Mesodermal cell (in vitro differentiated cells): ENCODE data around the gene ISM1.
A peak's percentile ranks its signal among the peaks of the same experiment; 100 is the strongest.
"Not testable (repeated sequence)": the region's sequence is repeated elsewhere in the genome, so short reads cannot be mapped to it uniquely, and the experiment has no call there.

Source experiments
- H3K27ac ChIP-seq: 2 replicates; pipeline ENCODE4 v1.7.0; 2013; ENCODE audit warnings: mild to moderate bottlenecking, low read depth, low read length, moderate library complexity; ENCODE audit not compliant: severe bottlenecking
- H3K36me3 ChIP-seq: 2 replicates; pipeline ENCODE4 v1.7.1; 2013; ENCODE audit warnings: mild to moderate bottlenecking, low read length, moderate library complexity; ENCODE audit not compliant: control insufficient read depth, insufficient read depth
- H3K4me1 ChIP-seq: one replicate; pipeline ENCODE4 v1.7.1; 2013; ENCODE audit warnings: mild to moderate bottlenecking, low read length; ENCODE audit not compliant: insufficient read depth, control insufficient read depth, poor library complexity, severe bottlenecking
- H3K4me3 ChIP-seq: 2 replicates; pipeline ENCODE4 v1.7.0; 2013; ENCODE audit warnings: low read length, control low read depth, mild to moderate bottlenecking; ENCODE audit not compliant: insufficient read depth, poor library complexity, severe bottlenecking; ENCODE audit errors: extremely low read depth
- H3K9me3 ChIP-seq: 2 replicates; pipeline ENCODE4 v1.7.1; 2013; ENCODE audit warnings: mild to moderate bottlenecking, low read length, moderate library complexity; ENCODE audit not compliant: control insufficient read depth
- WGBS, 2 experiments: methylation state at CpG; one replicate each; pipeline ENCODE4 v1.1.5; 2013; ENCODE audit warnings: missing lambda C conversion rate in 2 of 2; ENCODE audit not compliant: insufficient coverage in 2 of 2; 5-methylcytosine and 5-hydroxymethylcytosine counted together

The ISM1 gene

GRCh38 chr20:13221673-13222318, 722 bp downstream of the ISM1 start:
- 0% methylated on average over 41 to 49 of the region's 59 CpGs for WGBS, 2 experiments
- peaks cover 5% of the 10 kb centered on the region for H3K4me1 ChIP-seq
- no peaks in the 10 kb centered on the region for H3K9me3 ChIP-seq
- H3K27ac ChIP-seq: no peak overlapping the region
- H3K36me3 ChIP-seq: peaks cover 5% of the 10 kb centered on the region
- peak overlapping the region; percentile 59 for H3K4me3 ChIP-seq

GRCh38 chr20:13222319-13222716, 1.2 kb downstream of the ISM1 start:
- Histone ChIP-seq H3K27ac (no peak overlapping the region), H3K4me3 (peak overlapping the region; percentile 59), H3K4me1 (peaks cover 5% of the 10 kb centered on the region), H3K9me3 (no peaks in the 10 kb centered on the region), H3K36me3 (peaks cover 5% of the 10 kb centered on the region)
- 16 to 28% methylated on average over 4 to 6 of the region's 8 CpGs for WGBS, 2 experiments

- Histone ChIP-seq H3K27ac (no peak overlapping the region), H3K36me3 (peaks cover 5% of the 10 kb centered on the region), H3K4me3 (no peak overlapping the region), H3K4me1 (peaks cover 5% of the 10 kb centered on the region), H3K9me3 (no peaks in the 10 kb centered on the region)
- 91 to 94% methylated on average over 3 to 4 of the region's 5 CpGs for WGBS, 2 experiments
These were observed 2.9 kb downstream of the ISM1 start for GRCh38 chr20:13223736-13224520.

GRCh38 chr20:13226367-13226766, 5.3 kb downstream of the ISM1 start:
- Histone ChIP-seq H3K4me1 (peaks cover 18% of the 10 kb centered on the region), H3K27ac (no peak overlapping the region), H3K36me3 (peaks cover 5% of the 10 kb centered on the region), H3K4me3 (no peak overlapping the region), H3K9me3 (no peaks in the 10 kb centered on the region)
- no CpG with 5 or more reads among the region's 1 CpG for WGBS, 2 experiments

- Histone ChIP-seq H3K4me3 (no peak overlapping the region), H3K36me3 (peaks cover 5% of the 10 kb centered on the region), H3K4me1 (peaks cover 22% of the 10 kb centered on the region), H3K27ac (no peak overlapping the region), H3K9me3 (no peaks in the 10 kb centered on the region)
- 80 to 90% methylated on average over 1 of the region's 2 CpGs for WGBS, 2 experiments
These were observed 7.7 kb downstream of the ISM1 start for GRCh38 chr20:13228771-13229170.

GRCh38 chr20:13229538-13229937, 8.5 kb downstream of the ISM1 start:
- peaks cover 5% of the 10 kb centered on the region for H3K36me3 ChIP-seq
- no peak overlapping the region for H3K27ac ChIP-seq
- no peak overlapping the region for H3K4me3 ChIP-seq
- no peaks in the 10 kb centered on the region for H3K9me3 ChIP-seq
- H3K4me1 ChIP-seq: peaks cover 22% of the 10 kb centered on the region

GRCh38 chr20:13231031-13231752, 10.1 kb downstream of the ISM1 start:
- H3K9me3 ChIP-seq: no peaks in the 10 kb centered on the region
- peaks cover 22% of the 10 kb centered on the region for H3K4me1 ChIP-seq
- peaks cover 5% of the 10 kb centered on the region for H3K36me3 ChIP-seq
- 78 to 79% methylated on average over 4 of the region's 7 CpGs for WGBS, 2 experiments
- no peak overlapping the region for H3K4me3 ChIP-seq
- H3K27ac ChIP-seq: peak overlapping the region; percentile 73

- H3K4me3 ChIP-seq: no peak overlapping the region
- 96 to 97% methylated on average over 6 to 9 of the region's 10 CpGs for WGBS, 2 experiments
- H3K36me3 ChIP-seq: peaks cover 4% of the 10 kb centered on the region
- H3K9me3 ChIP-seq: no peaks in the 10 kb centered on the region
- no peak overlapping the region for H3K27ac ChIP-seq
- peaks cover 22% of the 10 kb centered on the region for H3K4me1 ChIP-seq
These were observed 11.9 kb downstream of the ISM1 start for GRCh38 chr20:13232999-13233398.

- Histone ChIP-seq H3K9me3 (no peaks in the 10 kb centered on the region), H3K27ac (no peak overlapping the region), H3K36me3 (peaks cover 15% of the 10 kb centered on the region), H3K4me3 (no peak overlapping the region), H3K4me1 (peaks cover 20% of the 10 kb centered on the region)
- WGBS, 2 experiments: no CpG with 5 or more reads among the region's 1 CpG
These were observed 13.9 kb downstream of the ISM1 start for GRCh38 chr20:13234961-13235360.

- H3K36me3 ChIP-seq: peaks cover 22% of the 10 kb centered on the region
- H3K4me1 ChIP-seq, H3K27ac ChIP-seq, H3K9me3 ChIP-seq, H3K4me3 ChIP-seq: not testable (repeated sequence)
- 92 to 100% methylated on average over 1 to 2 of the region's 2 CpGs for WGBS, 2 experiments
These were observed 15.3 kb downstream of the ISM1 start for GRCh38 chr20:13236360-13236759.
